Measurements from ENCODE around the gene BTBD3. TPM values are rescaled to one million over a fixed set of nuclear protein-coding genes. Genes with fewer than 3 reads are reported as not detected.

The BTBD3 gene
- total RNA-seq, 2 experiments from 2014 or later, result 11.6 to 12.0 TPM

DNA sequence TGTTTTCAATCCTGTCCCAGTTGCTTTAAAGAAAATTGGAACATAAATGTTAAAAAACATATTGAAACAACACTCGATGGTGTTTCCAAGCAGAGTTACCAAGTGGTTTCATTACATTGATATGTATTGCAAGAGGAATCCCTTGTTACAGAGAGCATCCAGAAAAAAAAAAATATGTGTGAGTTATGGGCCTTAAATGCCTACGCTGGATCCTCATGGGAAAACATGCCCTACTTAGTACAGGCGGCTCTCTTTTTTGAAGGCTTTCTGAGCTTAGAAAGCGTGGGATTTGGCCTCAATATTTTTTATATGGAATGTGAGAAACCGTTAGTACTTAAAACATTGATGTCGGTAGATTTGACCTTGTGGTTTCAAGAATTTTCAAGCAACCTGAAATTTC lies 26.1 kb downstream of the BTBD3 start:
- ChIA-PET POLR2A (no interaction called here), CTCF (no interaction called here)
- Mint-ChIP-seq H3K9me3 (ENCODE audit: low read depth) (no peaks in the 10 kb centered on the region), H3K27me3 (no peaks in the 10 kb centered on the region), H3K27ac (no peak overlapping the region), H3K4me1 (no peaks in the 10 kb centered on the region), H3K36me3 (ENCODE audit: low read depth) (no peaks in the 10 kb centered on the region), H3K4me3 (no peak overlapping the region)
- DNase-seq, result no peak
- no peak for ATAC-seq
- intact Hi-C loops (cut with DNase I, micrococcal nuclease), result no loop called here

- no peak for ATAC-seq
- Mint-ChIP-seq H3K4me1 (no peaks in the 10 kb centered on the region), H3K27me3 (peaks cover 2% of the 10 kb centered on the region), H3K36me3 (ENCODE audit: low read depth) (no peaks in the 10 kb centered on the region), H3K4me3 (no peak overlapping the region), H3K27ac (no peak overlapping the region), H3K9me3 (ENCODE audit: low read depth) (no peaks in the 10 kb centered on the region)
- ChIA-PET CTCF (no interaction called here), POLR2A (no interaction called here)
- DNase-seq, result no peak
- intact Hi-C loops (cut with DNase I, micrococcal nuclease), result no loop called here
Observed at GRCh38 chr20:11948806-11949205, 31.1 kb downstream of the BTBD3 start.

DNA sequence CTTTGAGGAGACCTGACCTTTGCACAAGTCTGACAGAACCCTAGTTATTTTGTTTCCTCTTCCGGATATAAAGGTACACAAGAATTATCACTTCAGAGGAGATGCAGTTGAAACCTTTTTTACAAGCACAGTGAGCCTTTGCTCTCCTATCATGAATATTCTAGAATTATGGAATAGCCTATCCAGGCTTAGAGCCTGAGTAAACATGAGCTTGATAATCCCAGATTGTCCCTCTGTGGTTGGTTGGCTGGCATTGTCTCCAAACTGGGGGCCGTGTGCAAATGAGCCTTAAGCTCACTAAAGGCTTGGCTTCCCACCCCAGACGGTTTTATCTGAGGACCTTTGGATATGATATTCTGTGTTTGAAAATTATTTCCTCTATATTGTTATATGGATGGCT lies 32.0 kb downstream of the BTBD3 start:
- Mint-ChIP-seq H3K4me3 (no peak overlapping the region), H3K36me3 (ENCODE audit: low read depth) (no peaks in the 10 kb centered on the region), H3K4me1 (no peaks in the 10 kb centered on the region), H3K27me3 (peaks cover 2% of the 10 kb centered on the region), H3K9me3 (ENCODE audit: low read depth) (no peaks in the 10 kb centered on the region), H3K27ac (no peak overlapping the region)
- ChIA-PET CTCF (no interaction called here), POLR2A (no interaction called here)
- intact Hi-C loops (cut with DNase I, micrococcal nuclease), result no loop called here
- ATAC-seq, result no peak
- no peak for DNase-seq

GRCh38 chr20:11951696-11952095 lies 34.0 kb downstream of the BTBD3 start:
- Mint-ChIP-seq H3K9me3 (ENCODE audit: low read depth) (no peaks in the 10 kb centered on the region), H3K36me3 (ENCODE audit: low read depth) (no peaks in the 10 kb centered on the region)
- CTCF ChIA-PET, result no interaction called here

DNA sequence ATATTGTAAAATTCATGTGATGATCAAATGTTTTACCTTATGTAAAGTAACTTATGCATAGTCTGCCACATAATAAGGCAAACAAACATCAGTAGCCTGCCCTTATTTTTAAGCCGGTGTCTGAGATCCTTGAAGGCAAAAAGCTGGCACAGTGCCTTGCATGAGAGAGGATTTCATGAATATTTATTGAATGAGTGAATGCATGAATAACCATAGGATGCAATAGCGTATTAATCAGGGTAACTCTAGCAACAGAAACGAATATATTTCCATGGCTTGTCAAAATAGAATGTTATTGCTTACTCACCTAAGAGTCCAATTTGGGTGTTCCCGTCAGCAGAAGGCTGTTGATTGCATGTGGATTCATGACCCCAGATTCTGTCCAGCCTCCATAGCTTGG lies 34.9 kb downstream of the BTBD3 start:
- H3K9me3 Mint-ChIP-seq (ENCODE audit: low read depth), result no peaks in the 10 kb centered on the region
- H3K27ac Mint-ChIP-seq, result no peak overlapping the region
- H3K4me3 Mint-ChIP-seq, result no peak overlapping the region
- no peaks in the 10 kb centered on the region for H3K4me1 Mint-ChIP-seq
- DNase-seq, result no peak
- peaks cover 2% of the 10 kb centered on the region for H3K27me3 Mint-ChIP-seq
- no peaks in the 10 kb centered on the region for H3K36me3 Mint-ChIP-seq (ENCODE audit: low read depth)
- intact Hi-C loops (cut with DNase I, micrococcal nuclease), result no loop called here
- ChIA-PET POLR2A (no interaction called here), CTCF (interaction anchor here (0.6 kb wide), 1 partner anchor 26 kb away, joined by 3 read pairs; no protein-coding TSS in a partner anchor)
- ATAC-seq, result no peak

More at GRCh38 chr20:11951696-11952095, 34.0 kb downstream of the BTBD3 start:
- H3K4me3 Mint-ChIP-seq, result no peak overlapping the region
- no peak for ATAC-seq
- intact Hi-C loops (cut with DNase I, micrococcal nuclease), result no loop called here
- DNase-seq, result no peak
- POLR2A ChIA-PET, result no interaction called here
- no peaks in the 10 kb centered on the region for H3K4me1 Mint-ChIP-seq
- no peak overlapping the region for H3K27ac Mint-ChIP-seq
- peaks cover 2% of the 10 kb centered on the region for H3K27me3 Mint-ChIP-seq

- Mint-ChIP-seq H3K27ac (no peak overlapping the region), H3K9me3 (ENCODE audit: low read depth) (no peaks in the 10 kb centered on the region), H3K4me3 (no peak overlapping the region), H3K4me1 (peaks cover 3% of the 10 kb centered on the region), H3K27me3 (peaks cover 4% of the 10 kb centered on the region), H3K36me3 (ENCODE audit: low read depth) (no peaks in the 10 kb centered on the region)
- ATAC-seq (no peak), DNase-seq (no peak)
- intact Hi-C loops (cut with DNase I, micrococcal nuclease), result no loop called here
- ChIA-PET CTCF (no interaction called here), POLR2A (no interaction called here)
Observed at GRCh38 chr20:11957911-11958310, 40.2 kb downstream of the BTBD3 start.

DNA sequence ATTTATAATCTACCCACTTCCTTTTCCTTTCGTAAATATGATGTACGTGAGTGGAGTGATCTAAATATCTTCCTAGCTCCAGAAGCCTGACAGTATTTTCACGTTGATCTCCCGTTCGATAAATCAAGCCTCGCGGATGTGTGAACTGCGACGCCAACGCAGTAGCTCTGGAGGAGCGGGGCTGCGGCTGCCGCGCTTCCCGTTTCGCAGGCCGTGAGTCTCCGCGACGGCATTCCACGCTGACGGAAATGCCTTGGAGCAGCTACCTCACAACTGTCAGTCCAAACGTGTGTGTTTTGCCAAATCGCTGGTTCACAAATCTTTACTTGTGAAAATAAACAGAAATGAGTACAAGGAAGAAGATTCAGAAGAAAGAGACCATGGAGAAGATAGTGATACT lies 41.2 kb downstream of the BTBD3 start:
- intact Hi-C loops (cut with DNase I, micrococcal nuclease), result no loop called here
- Mint-ChIP-seq H3K9me3 (ENCODE audit: low read depth) (no peaks in the 10 kb centered on the region), H3K4me1 (peaks cover 3% of the 10 kb centered on the region), H3K27ac (no peak overlapping the region), H3K27me3 (peaks cover 2% of the 10 kb centered on the region), H3K4me3 (no peak overlapping the region), H3K36me3 (ENCODE audit: low read depth) (no peaks in the 10 kb centered on the region)
- CTCF ChIA-PET, result no interaction called here
- ATAC-seq (no peak), DNase-seq (no peak)
- POLR2A ChIA-PET, result no interaction called here

DNA sequence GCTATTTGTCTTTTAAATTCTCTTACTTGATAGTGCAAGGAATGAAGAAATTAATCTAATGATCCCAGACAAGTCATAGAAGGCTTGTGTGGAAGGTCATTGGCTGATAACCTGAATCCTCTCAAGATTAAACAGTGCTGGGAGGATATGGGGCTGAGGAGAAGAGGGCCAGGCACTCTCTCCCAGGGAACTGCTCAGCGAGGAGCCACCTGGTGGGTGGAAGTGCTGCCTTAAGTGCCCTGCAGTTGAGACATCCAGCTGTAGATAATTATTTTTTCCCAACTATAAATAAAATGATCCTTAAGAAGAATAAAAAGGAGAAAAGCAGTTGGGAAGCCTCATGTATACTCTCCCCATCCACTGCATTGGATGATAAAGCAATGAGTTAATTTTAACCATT lies 47.9 kb downstream of the BTBD3 start:
- no peaks in the 10 kb centered on the region for H3K4me1 Mint-ChIP-seq
- H3K9me3 Mint-ChIP-seq (ENCODE audit: low read depth), result no peaks in the 10 kb centered on the region
- no peaks in the 10 kb centered on the region for H3K36me3 Mint-ChIP-seq (ENCODE audit: low read depth)
- no peak overlapping the region for H3K4me3 Mint-ChIP-seq
- peaks cover 2% of the 10 kb centered on the region for H3K27me3 Mint-ChIP-seq
- ChIA-PET CTCF (no interaction called here), POLR2A (no interaction called here)
- intact Hi-C loops (cut with DNase I, micrococcal nuclease), result no loop called here
- no peak for DNase-seq
- no peak for ATAC-seq
- H3K27ac Mint-ChIP-seq, result no peak overlapping the region

- CTCF ChIA-PET, result no interaction called here
Observed at GRCh38 chr20:11966186-11966585, 48.5 kb downstream of the BTBD3 start.

GRCh38 chr20:11970243-11970836 lies 52.6 kb downstream of the BTBD3 start:
- ATAC-seq, result no peak
- peaks cover 7% of the 10 kb centered on the region for H3K27me3 Mint-ChIP-seq
- no peaks in the 10 kb centered on the region for H3K4me1 Mint-ChIP-seq
- H3K9me3 Mint-ChIP-seq (ENCODE audit: low read depth), result no peaks in the 10 kb centered on the region
- ChIA-PET CTCF (no interaction called here), POLR2A (no interaction called here)
- H3K27ac Mint-ChIP-seq, result no peak overlapping the region
- intact Hi-C loops (cut with DNase I, micrococcal nuclease), result no loop called here
- no peaks in the 10 kb centered on the region for H3K36me3 Mint-ChIP-seq (ENCODE audit: low read depth)
- DNase-seq, result no peak
- no peak overlapping the region for H3K4me3 Mint-ChIP-seq

More at GRCh38 chr20:11966186-11966585, 48.5 kb downstream of the BTBD3 start:
- Mint-ChIP-seq H3K4me3 (no peak overlapping the region), H3K9me3 (ENCODE audit: low read depth) (no peaks in the 10 kb centered on the region), H3K27ac (no peak overlapping the region), H3K27me3 (peaks cover 2% of the 10 kb centered on the region), H3K36me3 (ENCODE audit: low read depth) (no peaks in the 10 kb centered on the region), H3K4me1 (no peaks in the 10 kb centered on the region)
- POLR2A ChIA-PET, result no interaction called here
- DNase-seq (no peak), ATAC-seq (no peak)
- intact Hi-C loops (cut with DNase I, micrococcal nuclease), result no loop called here

DNA sequence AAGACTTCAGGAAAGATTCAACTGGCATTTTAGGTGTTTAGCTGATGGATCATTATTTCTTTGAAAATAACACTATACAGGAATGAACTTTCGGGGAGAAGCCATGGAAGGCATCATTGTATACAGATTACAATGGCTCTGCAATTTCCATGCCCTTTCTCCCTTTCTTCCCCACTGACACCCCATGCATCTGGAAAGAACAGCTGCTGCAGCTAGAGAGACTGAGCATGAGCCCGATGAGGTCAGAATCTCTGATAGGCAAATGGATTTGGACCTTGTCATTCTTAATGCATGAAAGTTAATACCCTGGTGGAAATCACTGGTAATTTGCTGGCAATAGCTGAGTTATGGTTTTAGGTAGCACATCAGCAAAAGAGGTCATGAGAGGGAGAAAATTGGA lies 54.8 kb downstream of the BTBD3 start:
- Mint-ChIP-seq H3K27ac (no peak overlapping the region), H3K36me3 (ENCODE audit: low read depth) (no peaks in the 10 kb centered on the region), H3K4me3 (no peak overlapping the region), H3K27me3 (peaks cover 7% of the 10 kb centered on the region), H3K4me1 (no peaks in the 10 kb centered on the region), H3K9me3 (ENCODE audit: low read depth) (no peaks in the 10 kb centered on the region)
- ATAC-seq (no peak), DNase-seq (no peak)
- CTCF ChIA-PET, result interaction anchor here (0.7 kb wide), 1 partner anchor 9 kb away, joined by 3 read pairs; no protein-coding TSS in a partner anchor
- POLR2A ChIA-PET, result no interaction called here
- intact Hi-C loops (cut with DNase I, micrococcal nuclease), result no loop called here
